Smooth muscle cell (in vitro differentiated cells): ENCODE results near the gene CCDC102A. TPM values are rescaled to one million over a fixed set of nuclear protein-coding genes. Genes with fewer than 3 reads are reported as not detected.
"Not testable (repeated sequence)": the region's sequence is repeated elsewhere in the genome, so short reads cannot be mapped to it uniquely, and the experiment has no call there.

Source experiments
- DNase-seq: peaks from one replicate; lab custom pipeline; 2025; ENCODE audit not compliant: unreplicated experiment; lab: John Stamatoyannopoulos, UW
- H2AFZ ChIP-seq: fragments of 200-600 bp; sonication (generic); 2 replicates; pipeline ENCODE4 v1.6.0; 2016; ENCODE audit warnings: antibody characterized with exemption, low read depth, mild to moderate bottlenecking
- H3F3A ChIP-seq: fragments of 200-600 bp; sonication (generic); 2 replicates; pipeline ENCODE4 v1.6.0; 2017; ENCODE audit warnings: antibody characterized with exemption, low read depth
- H3K27ac ChIP-seq: fragments of 200-600 bp; sonication (generic); 2 replicates; pipeline ENCODE4 v1.5.1; 2016; ENCODE audit warnings: low read depth, mild to moderate bottlenecking
- H3K27me3 ChIP-seq: fragments of 200-600 bp; sonication (generic); 2 replicates; pipeline ENCODE4 v1.6.1; 2016; ENCODE audit warnings: low read depth, mild to moderate bottlenecking
- H3K36me3 ChIP-seq: fragments of 200-600 bp; sonication (generic); 2 replicates; pipeline ENCODE4 v1.5.1; 2016; ENCODE audit warnings: low read depth
- H3K4me1 ChIP-seq: fragments of 200-600 bp; sonication (generic); 2 replicates; pipeline ENCODE4 v1.5.1; 2016; ENCODE audit warnings: low read depth
- H3K4me2 ChIP-seq: fragments of 200-600 bp; sonication (generic); 2 replicates; pipeline ENCODE4 v1.6.0; 2016; ENCODE audit warnings: mild to moderate bottlenecking
- H3K4me3 ChIP-seq: fragments of 200-600 bp; sonication (generic); 2 replicates; pipeline ENCODE4 v1.5.1; 2016; ENCODE audit warnings: mild to moderate bottlenecking
- H3K79me2 ChIP-seq: fragments of 200-600 bp; sonication (generic); 2 replicates; pipeline ENCODE4 v1.6.0; 2016; ENCODE audit warnings: low read depth, mild to moderate bottlenecking
- H3K9ac ChIP-seq: fragments of 200-600 bp; sonication (generic); 2 replicates; pipeline ENCODE4 v1.6.0; 2016; ENCODE audit warnings: low read depth
- H3K9me3 ChIP-seq: fragments of 200-600 bp; sonication (generic); replicated peaks from 2 replicates; pipeline ENCODE4 v1.5.1; 2016; ENCODE audit warnings: low read depth
- H4K20me1 ChIP-seq: fragments of 200-600 bp; sonication (generic); 2 replicates; pipeline ENCODE4 v1.6.0; 2016; ENCODE audit warnings: low read depth
- CTCF ChIP-seq: fragments of 200-600 bp; sonication (generic); IDR thresholded peaks from 2 replicates; pipeline ENCODE4 v1.5.1; 2017; ENCODE audit warnings: borderline replicate concordance, mild to moderate bottlenecking, antibody characterized with exemption; ENCODE audit not compliant: insufficient read depth, poor library complexity, severe bottlenecking
- WGBS: methylation state at CpG from one replicate; pipeline ENCODE4 v1.1.7; 2016; ENCODE audit warnings: low lambda C conversion rate; 5-methylcytosine and 5-hydroxymethylcytosine counted together
- polyA plus RNA-seq: library from polyadenylated mRNA; unstranded; fragments of >200 nt; fragmentation: Nextera tagmentation; extraction: Ambion mirVana; gene quantifications from 2 replicates; pipeline ENCODE4 v1.2.1, GENCODE V29; 2016
- total RNA-seq: library from RNA; depleted of rRNA; stranded (reverse); fragments of >200 nt; gene quantifications from 2 replicates; pipeline ENCODE4 v1.2.3, GENCODE V29; 2014

CCDC102A gene
- total and polyA plus RNA-seq, 2 experiments from 2014 or later, result 10.8 to 25.3 TPM

DNA sequence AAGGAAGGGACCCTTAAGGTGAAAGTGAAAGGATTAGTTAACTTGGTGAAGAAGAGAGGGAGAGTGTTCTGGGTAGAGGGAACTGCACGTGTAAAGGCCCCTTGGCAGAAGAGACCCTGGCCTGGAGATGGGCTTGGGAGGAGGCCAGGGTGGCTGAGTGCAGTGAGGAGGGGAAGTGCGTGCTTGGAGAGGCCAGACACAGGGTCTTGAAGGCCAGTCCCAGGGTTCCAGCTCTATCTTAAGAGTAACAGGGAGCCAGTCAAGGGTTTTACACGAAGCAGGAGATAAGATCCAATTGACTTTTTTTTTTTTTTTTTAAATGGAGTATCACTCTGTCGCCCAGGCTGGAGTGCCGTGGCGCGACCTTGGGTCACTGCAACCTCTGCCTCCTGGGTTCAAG, 34.9 kb downstream of the CCDC102A start:
- H3K9ac ChIP-seq, result no peak overlapping the region
- no peak for DNase-seq
- no peaks in the 10 kb centered on the region for H3F3A ChIP-seq
- H3K9me3 ChIP-seq, result no peaks in the 10 kb centered on the region
- no peaks in the 10 kb centered on the region for H3K36me3 ChIP-seq
- no peaks in the 10 kb centered on the region for H4K20me1 ChIP-seq
- H3K27ac ChIP-seq, result no peak overlapping the region
- no peak overlapping the region for H3K4me2 ChIP-seq
- no peak overlapping the region for H3K4me3 ChIP-seq
- no peak overlapping the region for H2AFZ ChIP-seq
- no peak for TF ChIP-seq CTCF
- WGBS, result 43% methylated on average over 7 of the region's 7 CpGs
- no peaks in the 10 kb centered on the region for H3K79me2 ChIP-seq
- no peaks in the 10 kb centered on the region for H3K27me3 ChIP-seq
- H3K4me1 ChIP-seq, result no peaks in the 10 kb centered on the region

DNA sequence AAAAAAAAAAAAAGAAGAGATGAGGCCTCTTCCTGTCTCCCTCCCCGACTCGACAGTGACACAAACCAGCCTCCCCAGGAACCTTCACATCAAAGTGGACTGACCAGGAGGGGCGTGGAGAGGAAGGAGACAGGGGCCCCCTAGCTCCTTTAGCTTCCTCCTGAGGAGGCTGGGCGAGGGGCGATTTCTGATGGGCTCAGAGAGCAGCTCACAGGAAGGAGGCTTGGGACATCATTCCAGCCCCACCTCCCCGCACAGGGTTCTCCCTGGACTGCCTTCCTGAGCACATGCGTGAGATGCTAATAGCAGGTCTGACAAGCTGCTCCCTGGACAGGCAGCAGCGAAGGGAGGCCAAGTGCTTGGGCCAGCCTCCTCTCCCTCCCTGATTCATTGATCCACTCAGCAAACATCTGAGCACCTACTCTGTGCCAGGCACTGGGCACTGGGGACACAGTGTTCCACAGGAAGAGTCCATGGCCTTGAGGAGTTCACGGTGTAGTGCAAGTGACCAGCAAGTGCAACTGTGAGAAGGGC, 35.7 kb downstream of the CCDC102A start:
- no peaks in the 10 kb centered on the region for H3F3A ChIP-seq
- no peaks in the 10 kb centered on the region for H3K27me3 ChIP-seq
- no peak overlapping the region for H3K4me2 ChIP-seq
- no peak overlapping the region for H3K4me3 ChIP-seq
- H3K4me1 ChIP-seq, result no peaks in the 10 kb centered on the region
- no peak overlapping the region for H3K9ac ChIP-seq
- H3K79me2 ChIP-seq, result no peaks in the 10 kb centered on the region
- peak overlapping the region; percentile 66 for H2AFZ ChIP-seq
- no peaks in the 10 kb centered on the region for H4K20me1 ChIP-seq
- no peak for DNase-seq
- H3K27ac ChIP-seq, result no peak overlapping the region
- no peaks in the 10 kb centered on the region for H3K9me3 ChIP-seq
- no peaks in the 10 kb centered on the region for H3K36me3 ChIP-seq
- TF ChIP-seq CTCF, result no peak
- WGBS, result 16% methylated on average over 9 of the region's 9 CpGs

DNA sequence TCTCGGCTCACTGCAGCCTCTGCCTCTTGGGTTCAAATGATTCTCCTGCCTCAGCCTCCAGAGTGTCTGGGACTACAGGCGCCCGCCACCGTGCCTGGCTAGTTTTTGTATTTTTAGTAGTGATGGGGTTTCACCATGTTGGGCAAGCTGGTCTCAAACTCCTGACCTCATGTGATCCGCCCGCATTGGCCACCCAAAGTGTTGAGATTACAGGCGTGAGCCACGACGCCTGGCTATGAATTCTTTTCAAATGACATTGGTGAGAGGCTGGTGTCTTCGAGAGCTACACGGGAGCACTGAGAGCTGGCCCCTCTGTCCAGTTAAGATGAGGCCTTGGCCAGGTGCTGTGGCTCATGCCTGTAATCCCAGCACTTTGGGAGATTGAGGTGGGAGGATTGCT, 36.4 kb downstream of the CCDC102A start:
- 57% methylated on average over 11 of the region's 11 CpGs for whole genome bisulfite sequencing
- not testable (repeated sequence) for H3K4me2 ChIP-seq, H3K4me3 ChIP-seq, DNase-seq, H3K27me3 ChIP-seq, H3K9me3 ChIP-seq, H3F3A ChIP-seq, H3K4me1 ChIP-seq, H3K27ac ChIP-seq, H4K20me1 ChIP-seq, H2AFZ ChIP-seq, H3K79me2 ChIP-seq, H3K9ac ChIP-seq, H3K36me3 ChIP-seq

- no peaks in the 10 kb centered on the region for H3K36me3 ChIP-seq
- H3K27me3 ChIP-seq, result no peaks in the 10 kb centered on the region
Measured at GRCh38 chr16:57498031-57498430, 38.3 kb downstream of the CCDC102A start.

More at GRCh38 chr16:57498031-57498430, 38.3 kb downstream of the CCDC102A start:
- Histone ChIP-seq H3K79me2 (no peaks in the 10 kb centered on the region), H3F3A (no peaks in the 10 kb centered on the region), H3K9ac (no peak overlapping the region), H2AFZ (no peak overlapping the region), H3K9me3 (no peaks in the 10 kb centered on the region), H3K27ac (no peak overlapping the region), H3K4me3 (no peak overlapping the region), H3K4me2 (no peak overlapping the region), H4K20me1 (no peaks in the 10 kb centered on the region), H3K4me1 (no peaks in the 10 kb centered on the region)
- 95% methylated on average over 4 of the region's 4 CpGs for WGBS
- no peak for DNase-seq
- TF ChIP-seq CTCF, result no peak
